Measurements from ENCODE around the gene SST.

SST gene

DNA sequence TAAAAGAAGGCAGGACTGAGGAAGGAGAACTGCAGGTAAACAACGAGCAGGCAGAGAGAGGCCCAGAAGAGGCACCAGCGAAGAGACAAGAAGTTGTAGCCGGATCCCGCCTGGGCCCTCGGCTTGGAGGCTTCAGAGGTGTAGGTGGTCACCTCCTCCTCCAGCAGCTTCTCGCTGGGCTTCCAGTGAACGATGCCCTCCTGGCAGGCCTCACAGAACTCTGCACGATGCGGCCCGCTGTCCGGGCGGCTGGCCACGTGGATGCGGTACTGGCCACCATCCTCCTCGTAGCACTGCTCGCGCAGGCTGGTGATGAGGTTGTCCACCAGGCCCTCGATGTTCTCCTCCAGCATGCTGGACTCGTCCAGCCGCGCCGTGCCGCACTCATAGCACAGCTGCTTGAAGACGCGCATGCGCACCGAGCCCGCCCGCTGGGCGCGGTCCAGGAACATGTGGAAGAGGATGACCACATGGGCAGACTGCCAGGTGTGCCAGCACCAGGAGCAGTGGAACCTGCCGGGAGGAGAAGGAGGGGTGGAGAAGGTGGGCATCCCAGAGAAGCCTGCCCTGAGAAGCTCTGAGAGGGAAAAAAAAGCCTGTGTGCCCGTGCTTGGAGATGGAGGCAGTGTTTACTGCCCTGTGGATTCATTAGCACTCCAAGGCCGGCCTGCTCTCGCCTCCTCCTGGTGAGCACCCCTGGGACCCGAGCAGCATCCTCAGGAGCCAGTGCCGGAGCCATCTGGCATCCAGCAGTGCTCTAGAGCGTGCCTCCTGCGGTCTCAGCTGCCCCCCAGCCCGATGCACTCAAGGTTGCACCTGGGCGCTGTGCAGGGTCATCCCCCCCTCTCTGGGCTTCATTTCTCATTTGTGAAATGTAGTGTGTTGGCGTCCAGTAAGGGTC lies 28.6 kb upstream of the SST start:
- TF ChIP-seq, protein P1, sequence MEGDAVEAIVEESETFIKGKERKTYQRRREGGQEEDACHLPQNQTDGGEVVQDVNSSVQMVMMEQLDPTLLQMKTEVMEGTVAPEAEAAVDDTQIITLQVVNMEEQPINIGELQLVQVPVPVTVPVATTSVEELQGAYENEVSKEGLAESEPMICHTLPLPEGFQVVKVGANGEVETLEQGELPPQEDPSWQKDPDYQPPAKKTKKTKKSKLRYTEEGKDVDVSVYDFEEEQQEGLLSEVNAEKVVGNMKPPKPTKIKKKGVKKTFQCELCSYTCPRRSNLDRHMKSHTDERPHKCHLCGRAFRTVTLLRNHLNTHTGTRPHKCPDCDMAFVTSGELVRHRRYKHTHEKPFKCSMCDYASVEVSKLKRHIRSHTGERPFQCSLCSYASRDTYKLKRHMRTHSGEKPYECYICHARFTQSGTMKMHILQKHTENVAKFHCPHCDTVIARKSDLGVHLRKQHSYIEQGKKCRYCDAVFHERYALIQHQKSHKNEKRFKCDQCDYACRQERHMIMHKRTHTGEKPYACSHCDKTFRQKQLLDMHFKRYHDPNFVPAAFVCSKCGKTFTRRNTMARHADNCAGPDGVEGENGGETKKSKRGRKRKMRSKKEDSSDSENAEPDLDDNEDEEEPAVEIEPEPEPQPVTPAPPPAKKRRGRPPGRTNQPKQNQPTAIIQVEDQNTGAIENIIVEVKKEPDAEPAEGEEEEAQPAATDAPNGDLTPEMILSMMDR (IDR thresholded peaks at IDR 0.05; ENCODE audit: low read depth, low read length) = no peak
- H3K4me3 ChIP-seq (ENCODE audit: low read depth, low read length) = no peak overlapping the region
- in situ Hi-C loops (cut with HindIII; ENCODE audit: low sequenced_read_pairs) = no loop called here
- DNase-seq (ENCODE audit: low read depth, low spot score) = no peak

DNA sequence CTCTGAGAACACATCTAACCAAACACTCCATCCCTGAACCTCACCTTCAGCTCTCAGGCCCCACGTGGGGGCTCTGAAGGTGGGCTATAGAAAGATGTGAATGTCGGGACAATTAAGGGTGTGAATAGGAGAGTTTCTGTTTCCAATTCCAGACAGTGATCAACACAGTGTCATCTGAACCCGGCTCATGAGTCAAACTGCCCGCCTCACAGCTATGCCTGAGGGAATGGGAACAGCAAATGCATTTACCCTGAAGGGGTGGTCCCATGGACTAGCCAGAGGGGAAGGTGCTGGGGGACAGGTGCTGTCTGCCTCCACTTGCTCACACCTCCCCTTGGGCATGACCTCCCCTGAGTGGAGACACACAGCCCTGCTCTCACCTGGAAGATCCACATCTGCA lies 25.8 kb upstream of the SST start:
- TF ChIP-seq, protein P1 (IDR thresholded peaks at IDR 0.05; ENCODE audit: low read depth, low read length) = no peak
- DNase-seq (ENCODE audit: low read depth, low spot score) = no peak
- H3K4me3 ChIP-seq (ENCODE audit: low read depth, low read length) = no peak overlapping the region
- in situ Hi-C loops (cut with HindIII; ENCODE audit: low sequenced_read_pairs) = no loop called here

DNA sequence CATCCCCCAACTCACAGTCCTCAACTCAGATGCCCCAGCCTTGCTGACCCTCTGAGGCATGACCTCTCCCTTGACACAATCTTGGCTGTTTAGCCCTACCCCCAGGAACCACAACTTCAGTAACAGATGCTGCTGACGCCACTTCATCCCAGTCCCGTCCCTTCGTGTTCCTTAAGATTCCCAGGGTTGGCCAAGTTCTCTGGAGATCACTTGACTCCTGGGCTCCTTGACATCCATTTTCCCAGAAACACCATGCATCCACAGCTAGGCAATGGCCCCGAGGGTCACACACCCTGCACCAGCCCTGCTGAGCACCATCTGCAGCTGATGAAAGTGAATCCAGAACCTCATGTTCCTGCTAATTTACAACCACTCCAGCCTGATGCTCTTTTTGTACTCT lies 25.3 kb upstream of the SST start:
- TF ChIP-seq, protein P1 (IDR thresholded peaks at IDR 0.05; ENCODE audit: low read depth, low read length) = no peak
- in situ Hi-C loops (cut with HindIII; ENCODE audit: low sequenced_read_pairs) = no loop called here
- no peak overlapping the region for H3K4me3 ChIP-seq (ENCODE audit: low read depth, low read length)

DNA sequence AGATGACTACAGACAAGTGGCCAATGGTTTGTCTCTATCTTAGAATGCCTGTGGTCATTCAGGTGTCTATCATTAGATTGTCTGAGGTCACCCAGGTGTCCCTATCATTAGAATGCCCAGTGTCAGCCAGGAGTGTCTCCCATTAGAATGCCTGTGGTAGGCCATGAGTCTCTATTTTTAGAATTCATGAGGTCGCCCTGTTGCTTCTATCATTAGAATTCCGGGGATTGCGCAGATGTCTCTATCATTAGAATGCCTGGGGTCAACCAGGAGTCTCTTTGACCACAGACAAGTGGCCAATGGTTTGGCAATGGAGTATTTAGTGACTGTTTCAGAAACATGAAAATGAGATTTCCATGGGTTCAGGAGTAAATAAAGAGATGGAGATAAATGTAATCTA lies 24.6 kb upstream of the SST start:
- H3K4me3 ChIP-seq (ENCODE audit: low read depth, low read length) = no peak overlapping the region
- TF ChIP-seq, protein P1 (IDR thresholded peaks at IDR 0.05; ENCODE audit: low read depth, low read length) = no peak
- in situ Hi-C loops (cut with HindIII; ENCODE audit: low sequenced_read_pairs) = no loop called here
- DNase-seq (ENCODE audit: low read depth, low spot score) = peak; percentile 17

More for the DNA sequence above, 25.3 kb upstream of the SST start:
- DNase-seq (ENCODE audit: low read depth, low spot score) = no peak

GRCh38 chr3:187693431-187693830 lies 23.2 kb upstream of the SST start:
- no peak overlapping the region for H3K4me3 ChIP-seq (ENCODE audit: low read depth, low read length)
- TF ChIP-seq, protein P1 (IDR thresholded peaks at IDR 0.05; ENCODE audit: low read depth, low read length) = no peak
- in situ Hi-C loops (cut with HindIII; ENCODE audit: low sequenced_read_pairs) = no loop called here
- DNase-seq (ENCODE audit: low read depth, low spot score) = no peak

DNA sequence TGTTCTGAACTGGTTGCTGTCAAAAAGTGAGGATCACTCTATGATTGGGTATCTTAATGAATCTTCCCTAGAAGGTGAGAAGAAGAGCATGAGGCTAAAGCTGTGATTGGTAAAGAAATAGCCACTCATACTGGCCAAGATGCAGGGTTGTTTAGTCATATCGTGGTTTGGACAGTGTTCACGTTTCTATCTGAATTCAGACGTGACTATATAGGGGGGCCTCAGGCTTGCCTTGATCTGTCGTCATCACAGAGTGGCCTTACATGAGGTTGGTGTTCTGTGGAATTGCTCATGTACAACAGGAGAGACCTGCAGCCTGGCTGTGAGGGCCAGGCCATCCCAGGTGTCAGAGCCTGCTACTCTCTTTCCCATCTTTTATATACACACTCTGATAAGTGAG lies 19.8 kb upstream of the SST start:
- in situ Hi-C loops (cut with HindIII; ENCODE audit: low sequenced_read_pairs) = no loop called here
- TF ChIP-seq, protein P1 (IDR thresholded peaks at IDR 0.05; ENCODE audit: low read depth, low read length) = no peak
- DNase-seq (ENCODE audit: low read depth, low spot score) = peak; percentile 52
- no peak overlapping the region for H3K4me3 ChIP-seq (ENCODE audit: low read depth, low read length)
